Astrocyte of the cerebellum (primary cell): ENCODE results near the gene OSBPL7.

Experiments
- DNase-seq: peaks from one replicate; pipeline ENCODE4 v3.0.0-alpha.2; 2011; ENCODE audit warnings: low read depth
- H3K4me3 ChIP-seq: 2 replicates; pipeline ENCODE4 v1.5.1; 2011; ENCODE audit warnings: mild to moderate bottlenecking, low read depth, low read length, moderate library complexity
- CTCF ChIP-seq: IDR thresholded peaks from 2 replicates; pipeline ENCODE4 v1.5.1; 2012; ENCODE audit warnings: low read length, low read depth, moderate library complexity, mild to moderate bottlenecking; ENCODE audit errors: missing control alignments
- in situ Hi-C: cut with HindIII; loops from 2 replicates; pipeline ENCODE4 v1.10.0; 2017; ENCODE audit warnings: low sequenced_read_pairs

Gene OSBPL7

GRCh38 chr17:47866941-47867340 lies 45.3 kb upstream of the OSBPL7 start:
- H3K4me3 ChIP-seq = no peak overlapping the region
- in situ Hi-C loops = no loop called here
- no peak for TF ChIP-seq CTCF
- no peak for DNase-seq

- no peak overlapping the region for H3K4me3 ChIP-seq
- TF ChIP-seq CTCF = no peak
- DNase-seq = no peak
- in situ Hi-C loops = no loop called here
Measured at GRCh38 chr17:47864791-47865216, 43.2 kb upstream of the OSBPL7 start.

DNA sequence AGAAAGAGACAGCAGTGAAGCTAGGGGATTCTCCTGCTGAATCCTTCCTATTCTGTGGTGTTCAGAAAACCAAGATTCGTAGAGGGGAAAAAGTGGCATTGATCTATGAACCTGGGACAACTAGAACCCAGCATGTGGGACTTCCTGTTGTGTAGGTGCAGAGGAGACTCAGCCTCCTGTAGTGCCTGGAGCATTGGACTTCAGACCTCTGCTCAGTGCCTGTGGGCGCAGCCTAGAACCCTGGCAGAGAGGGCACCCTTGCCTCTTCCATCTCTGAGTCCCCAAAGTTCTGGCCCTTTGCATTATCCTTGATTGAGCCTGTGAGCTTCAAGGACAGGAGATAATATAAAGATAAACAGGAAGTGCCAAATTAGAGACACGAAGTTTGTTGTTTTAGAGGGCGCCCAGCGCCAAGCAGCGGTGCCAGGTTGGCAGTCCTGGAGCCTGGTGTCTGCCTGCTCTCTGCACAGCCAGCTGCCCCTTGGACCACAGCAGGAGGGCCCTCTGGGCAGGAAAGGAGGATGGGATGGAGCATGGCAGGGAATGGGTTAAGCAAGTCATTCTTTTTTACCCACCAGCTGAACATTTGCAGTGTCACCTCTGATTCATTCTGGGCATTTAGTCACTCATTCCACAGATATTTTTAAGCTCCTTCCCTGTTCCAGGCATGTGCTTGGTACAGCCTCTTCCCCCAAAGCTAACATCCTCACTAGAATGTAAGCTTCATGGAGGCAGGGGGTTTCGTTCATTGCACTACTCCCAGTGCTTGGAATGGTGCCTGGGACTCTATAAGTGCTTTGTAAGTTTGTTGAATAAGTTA lies 41.2 kb upstream of the OSBPL7 start:
- TF ChIP-seq CTCF = no peak
- H3K4me3 ChIP-seq = no peak overlapping the region
- in situ Hi-C loops = no loop called here
- no peak for DNase-seq

- H3K4me3 ChIP-seq = no peak overlapping the region
- in situ Hi-C loops = no loop called here
- DNase-seq = no peak
- no peak for TF ChIP-seq CTCF
Measured at GRCh38 chr17:47860386-47860785, 38.8 kb upstream of the OSBPL7 start.

GRCh38 chr17:47857551-47858455 lies 36.2 kb upstream of the OSBPL7 start:
- H3K4me3 ChIP-seq = no peak overlapping the region
- no peak for TF ChIP-seq CTCF
- DNase-seq = no peak
- in situ Hi-C loops = loop anchor here (5.0 kb wide), 1 partner anchor 84 kb away; the partner anchor contains the start of gene PNPO

DNA sequence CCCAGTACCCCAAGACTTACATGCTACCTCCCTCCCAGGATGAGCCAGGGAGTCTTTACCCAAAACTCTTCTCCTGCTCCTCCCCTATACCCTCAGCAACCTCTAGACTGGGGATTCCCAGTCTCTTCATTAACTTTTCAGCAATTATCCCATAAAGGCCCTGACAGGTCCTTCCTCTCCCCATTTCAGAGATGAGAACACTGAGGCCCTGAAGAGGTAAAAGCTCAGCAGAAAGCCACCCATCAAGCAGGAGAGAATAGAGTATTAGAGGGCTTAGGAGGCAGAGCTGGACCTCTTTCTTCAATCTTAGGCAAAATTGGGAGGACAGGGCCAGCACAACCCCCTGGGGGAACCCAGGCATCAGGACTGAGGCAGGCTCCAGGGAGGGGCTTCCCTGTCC lies 35.2 kb upstream of the OSBPL7 start:
- in situ Hi-C loops = loop anchor here (5.0 kb wide), 1 partner anchor 85 kb away; the partner anchor contains the start of gene PNPO
- DNase-seq = no peak
- H3K4me3 ChIP-seq = no peak overlapping the region
- no peak for TF ChIP-seq CTCF
